Gastroesophageal sphincter (tissue), 4 donors: ENCODE data around the gene CTRB2. TPM values are rescaled to one million over a fixed set of nuclear protein-coding genes. Genes with fewer than 3 reads are reported as not detected.

ENCODE experiments used
- ATAC-seq: fragments of 150-250 bp; one replicate; pipeline ENCODE4 v1.9.1; 2016; ENCODE audit warnings: mild to moderate bottlenecking, moderate library complexity
- H3K27ac ChIP-seq, 4 donors: fragments of 200-600 bp; sonication (generic) in 3 of 4; 1 replicate in 3 of 4; 2 replicates in 1 of 4; pipeline ENCODE4 v1.5.1; 2016 to 2019
- H3K27me3 ChIP-seq: fragments of 200-600 bp; sonication (generic); one replicate; pipeline ENCODE4 v1.5.1; 2019
- H3K36me3 ChIP-seq, 2 donors: fragments of 200-600 bp; sonication (generic); one replicate each; pipeline ENCODE4 v1.5.1; 2019; ENCODE audit warnings: control low read depth in 1 of 2
- H3K4me1 ChIP-seq, 3 donors: fragments of 200-600 bp; sonication (generic); 1 replicate in 2 of 3; 2 replicates in 1 of 3; pipeline ENCODE4 v1.5.1; 2016 to 2019; ENCODE audit warnings: control low read depth in 2 of 3
- H3K4me3 ChIP-seq, 2 donors: fragments of 200-600 bp; sonication (generic); one replicate each; pipeline ENCODE4 v1.5.1; 2019; ENCODE audit warnings: mild to moderate bottlenecking in 1 of 2, moderate library complexity in 1 of 2
- H3K9me3 ChIP-seq, 3 donors: fragments of 200-600 bp; sonication (generic); one replicate each; pipeline ENCODE4 v1.5.1; 2017 to 2019; ENCODE audit warnings: control low read depth in 2 of 3
- EP300 ChIP-seq: sonication (generic); formaldehyde crosslinking; IDR thresholded peaks from one replicate; pipeline ENCODE4 v1.6.1; 2017; ENCODE audit warnings: antibody characterized with exemption, mild to moderate bottlenecking
- POLR2A ChIP-seq, 2 donors: fragments of 450-650 bp; IDR thresholded peaks; one replicate each; pipeline ENCODE4 v1.6.1; 2017; ENCODE audit warnings: antibody characterized with exemption in 2 of 2, mild to moderate bottlenecking in 2 of 2, moderate library complexity in 1 of 2
- POLR2AphosphoS5 ChIP-seq: sonication (generic); formaldehyde crosslinking; IDR thresholded peaks from one replicate; pipeline ENCODE4 v1.6.1; 2017; ENCODE audit warnings: antibody characterized with exemption
- WGBS, 2 donors: methylation state at CpG; one replicate each; pipeline ENCODE4 v1.1.5; 2018; ENCODE audit warnings: low coverage in 1 of 2; 5-methylcytosine and 5-hydroxymethylcytosine counted together
- total RNA-seq, 4 donors: library from RNA; depleted of rRNA; stranded (reverse); fragments of >200 nt; gene quantifications; one replicate each; pipeline ENCODE4 v1.1.0, GENCODE V29; 2016
- TF ChIP-seq, protein P1 (sequence below), 4 experiments: fragments of 200-600 bp in 2 of 4; fragments of 450-650 bp in 2 of 4; sonication (generic) in 1 of 4; IDR thresholded peaks; one replicate each; pipeline ENCODE4 v1.5.1; 2017 to 2019; ENCODE audit warnings: antibody characterized with exemption in 4 of 4, mild to moderate bottlenecking in 2 of 4, moderate library complexity in 2 of 4

CTRB2 gene
- total RNA-seq, 4 donors from 2014 or later = not detected

GRCh38 chr16:75238132-75238852, 31.3 kb upstream of the CTRB2 start:
- H3K4me3 ChIP-seq = peak overlapping the region in 1 of 2 donors; percentile 12

DNA sequence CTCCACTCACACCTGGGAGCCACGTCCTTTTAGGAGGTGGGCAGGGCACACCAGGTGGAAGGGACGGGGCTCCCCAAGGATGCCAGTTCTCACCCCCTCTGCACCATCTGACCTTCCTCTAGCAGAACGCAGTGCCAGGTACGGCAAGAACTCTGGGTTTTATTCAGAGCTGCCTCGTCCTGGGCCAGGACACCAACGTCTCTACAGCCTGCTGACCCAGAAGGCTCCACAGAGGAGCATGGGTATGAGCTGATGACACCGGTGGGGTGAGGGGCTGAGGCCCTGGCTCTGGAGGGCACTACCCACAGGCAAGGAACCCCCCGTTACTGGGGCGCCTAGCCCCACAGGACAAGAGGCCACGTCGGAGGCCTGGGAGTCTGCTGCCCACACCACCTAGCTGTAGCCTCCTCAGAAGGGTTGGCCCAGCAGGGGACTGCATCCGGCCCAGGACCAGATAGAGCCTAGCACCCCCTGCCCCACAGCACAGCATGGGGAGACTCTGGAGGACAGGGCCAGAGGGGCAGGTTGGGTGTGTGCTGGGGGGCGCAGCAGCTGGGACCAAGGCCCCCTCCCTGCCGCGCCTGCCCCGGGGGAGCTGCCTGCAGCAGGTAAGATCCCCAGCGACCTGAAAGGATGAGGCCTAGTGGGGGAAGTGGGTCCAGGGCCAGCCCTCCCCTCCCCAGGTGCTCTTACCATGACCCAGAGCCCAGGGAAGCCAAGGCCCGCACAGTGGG, 30.6 kb upstream of the CTRB2 start:
- WGBS, 2 donors = no CpG with 5 or more reads among the region's 18 CpGs
- Histone ChIP-seq H3K36me3 (peaks cover 0 to 62% of the 10 kb centered on the region in 2 donors), H3K9me3 (no peaks in the 10 kb centered on the region), H3K4me3 (no peak overlapping the region), H3K27ac (peak overlapping the region in 3 of 4 donors; percentile 86 to 91 (median 87)), H3K27me3 (no peaks in the 10 kb centered on the region), H3K4me1 (peaks cover 5 to 77% (median 43%) of the 10 kb centered on the region in 3 donors)
- no peak for ATAC-seq
- TF ChIP-seq POLR2AphosphoS5 (no peak), EP300 (no peak), POLR2A (IDR thresholded peaks at IDR 0.05) (no peak)
- TF ChIP-seq, protein P1, sequence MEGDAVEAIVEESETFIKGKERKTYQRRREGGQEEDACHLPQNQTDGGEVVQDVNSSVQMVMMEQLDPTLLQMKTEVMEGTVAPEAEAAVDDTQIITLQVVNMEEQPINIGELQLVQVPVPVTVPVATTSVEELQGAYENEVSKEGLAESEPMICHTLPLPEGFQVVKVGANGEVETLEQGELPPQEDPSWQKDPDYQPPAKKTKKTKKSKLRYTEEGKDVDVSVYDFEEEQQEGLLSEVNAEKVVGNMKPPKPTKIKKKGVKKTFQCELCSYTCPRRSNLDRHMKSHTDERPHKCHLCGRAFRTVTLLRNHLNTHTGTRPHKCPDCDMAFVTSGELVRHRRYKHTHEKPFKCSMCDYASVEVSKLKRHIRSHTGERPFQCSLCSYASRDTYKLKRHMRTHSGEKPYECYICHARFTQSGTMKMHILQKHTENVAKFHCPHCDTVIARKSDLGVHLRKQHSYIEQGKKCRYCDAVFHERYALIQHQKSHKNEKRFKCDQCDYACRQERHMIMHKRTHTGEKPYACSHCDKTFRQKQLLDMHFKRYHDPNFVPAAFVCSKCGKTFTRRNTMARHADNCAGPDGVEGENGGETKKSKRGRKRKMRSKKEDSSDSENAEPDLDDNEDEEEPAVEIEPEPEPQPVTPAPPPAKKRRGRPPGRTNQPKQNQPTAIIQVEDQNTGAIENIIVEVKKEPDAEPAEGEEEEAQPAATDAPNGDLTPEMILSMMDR (IDR thresholded peaks at IDR 0.05) = no peak

More at GRCh38 chr16:75238132-75238852, 31.3 kb upstream of the CTRB2 start:
- Histone ChIP-seq H3K9me3 (no peaks in the 10 kb centered on the region), H3K4me1 (peaks cover 5 to 82% (median 43%) of the 10 kb centered on the region in 3 donors), H3K36me3 (peaks cover 0 to 58% of the 10 kb centered on the region in 2 donors), H3K27ac (peak overlapping the region; percentile 18 to 91 (median 86)), H3K27me3 (no peaks in the 10 kb centered on the region)
- TF ChIP-seq, protein P1 (IDR thresholded peaks at IDR 0.05) = no peak
- TF ChIP-seq POLR2AphosphoS5 = peak; percentile 82
- 0% methylated on average over 2 of the region's 25 CpGs; no CpG with 5 or more reads in 1 of the 2 donors for WGBS, 2 donors
- peak; percentile 85 for ATAC-seq

DNA sequence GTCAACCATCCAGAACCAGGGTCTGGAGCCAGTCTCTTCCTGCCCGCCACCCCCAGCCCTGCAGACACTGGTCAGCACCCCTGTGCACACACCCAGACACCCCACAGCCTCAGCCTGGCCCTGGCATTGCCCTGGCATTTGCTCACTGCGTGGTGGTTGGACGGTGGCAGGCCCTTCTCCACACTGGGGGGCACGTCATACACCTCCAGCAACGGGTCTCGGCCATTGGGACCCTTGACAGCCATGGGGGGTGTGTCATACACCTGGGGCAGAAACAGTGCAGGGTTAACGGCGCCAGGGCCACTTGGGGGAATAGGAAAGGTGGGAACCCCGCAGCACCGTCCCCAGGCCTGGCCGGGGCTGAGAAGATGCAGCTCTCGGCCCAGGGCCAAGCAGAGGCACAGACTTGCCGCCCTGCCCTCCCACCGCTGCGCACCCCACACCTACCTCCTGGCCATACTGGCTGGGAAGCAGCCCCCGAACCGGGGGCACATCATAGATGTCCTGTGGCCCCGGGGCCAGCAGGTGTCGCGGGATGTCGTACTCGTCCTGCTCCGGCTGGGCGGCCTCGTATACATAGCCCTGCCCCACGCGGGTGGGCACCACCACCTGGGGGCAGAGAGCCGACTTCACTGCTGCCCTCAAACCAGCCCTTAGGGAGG, 29.9 kb upstream of the CTRB2 start:
- no peak for ATAC-seq
- no peak overlapping the region for H3K4me3 ChIP-seq
- H3K9me3 ChIP-seq = no peaks in the 10 kb centered on the region
- TF ChIP-seq, protein P1 (IDR thresholded peaks at IDR 0.05) = no peak
- TF ChIP-seq POLR2A (IDR thresholded peaks at IDR 0.05) (no peak), POLR2AphosphoS5 (no peak), EP300 (no peak)
- 60% methylated on average over 2 of the region's 28 CpGs; no CpG with 5 or more reads in 1 of the 2 donors for WGBS, 2 donors
- no peaks in the 10 kb centered on the region for H3K27me3 ChIP-seq
- H3K36me3 ChIP-seq = peaks cover 0 to 62% of the 10 kb centered on the region in 2 donors
- peak overlapping the region in 3 of 4 donors; percentile 86 to 91 (median 87) for H3K27ac ChIP-seq
- peaks cover 5 to 75% (median 43%) of the 10 kb centered on the region in 3 donors for H3K4me1 ChIP-seq

DNA sequence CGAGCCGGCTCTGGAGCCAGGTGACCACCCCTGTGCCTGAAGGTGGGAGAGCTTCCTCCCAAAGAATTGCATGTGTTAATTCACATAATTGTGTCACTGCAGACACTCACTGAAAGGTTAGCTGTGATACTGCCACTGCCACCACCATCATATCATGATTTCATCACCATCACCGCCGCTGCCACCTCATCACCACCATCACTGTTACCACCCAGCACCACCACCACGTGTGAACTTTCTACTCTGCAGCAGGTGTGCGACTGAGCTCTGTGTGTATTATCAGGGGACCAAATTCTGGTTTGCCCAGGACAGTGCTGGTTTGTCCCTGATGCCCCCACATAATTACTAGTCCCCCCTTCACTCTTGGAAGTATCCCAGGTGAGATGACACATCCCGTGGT, 29.3 kb upstream of the CTRB2 start:
- Histone ChIP-seq H3K27ac (no peak overlapping the region), H3K27me3 (no peaks in the 10 kb centered on the region), H3K9me3 (no peaks in the 10 kb centered on the region), H3K4me3 (no peak overlapping the region), H3K4me1 (peaks cover 5 to 73% (median 43%) of the 10 kb centered on the region in 3 donors), H3K36me3 (peaks cover 0 to 62% of the 10 kb centered on the region in 2 donors)
- 63 to 75% methylated on average over 2 to 5 of the region's 7 CpGs for WGBS, 2 donors
- no peak for ATAC-seq
- no peak for TF ChIP-seq EP300
- no peak for TF ChIP-seq POLR2AphosphoS5
- TF ChIP-seq POLR2A (IDR thresholded peaks at IDR 0.05) = no peak
- TF ChIP-seq, protein P1 (IDR thresholded peaks at IDR 0.05) = no peak
